ENCODE data around the gene OLA1.

DNA sequence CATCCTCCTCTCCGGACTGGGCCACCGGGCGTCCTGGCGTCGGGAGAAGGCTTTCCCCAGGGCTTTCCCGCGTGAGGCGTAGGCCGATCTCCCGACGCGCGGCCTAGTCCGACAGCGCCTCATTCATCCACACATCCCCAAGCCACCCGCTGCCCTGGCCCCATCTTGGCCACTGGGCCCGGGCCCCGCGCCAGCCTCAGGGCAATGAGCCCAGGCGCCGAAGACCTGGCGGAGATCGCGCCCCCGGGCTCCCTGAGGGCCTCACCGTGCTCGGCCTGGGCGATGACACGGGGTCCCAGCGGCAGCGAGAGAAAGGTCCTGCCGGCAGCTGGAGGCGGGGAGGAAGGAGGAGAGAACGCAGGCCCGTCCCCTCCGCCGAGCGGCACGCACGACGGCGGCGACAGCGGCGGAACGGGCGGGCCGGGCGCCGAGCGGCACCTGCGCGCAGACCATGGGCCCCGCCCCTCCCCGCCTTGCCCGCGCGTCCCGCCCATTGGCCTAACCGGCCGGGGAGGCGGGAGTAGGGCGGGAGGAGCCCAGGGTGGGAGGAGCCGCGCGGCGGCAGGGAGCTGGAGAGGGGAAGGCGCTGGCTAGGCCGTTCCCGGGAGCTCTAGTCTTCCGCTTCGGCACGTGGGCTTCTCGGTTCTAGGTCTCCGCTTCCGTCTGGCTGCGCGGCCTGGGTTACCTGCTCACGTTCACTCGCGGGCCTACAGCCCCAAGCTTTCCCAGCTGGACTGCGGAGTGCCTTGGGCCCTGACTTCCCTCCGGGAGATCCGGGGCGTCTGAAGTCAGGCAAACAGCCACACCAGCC lies at the start of gene OLA1:
- TF ChIP-seq TAF1 (IDR thresholded peaks at IDR 0.05; ENCODE audit: borderline replicate concordance, low read depth, low read length) (no peak; the same call in 1 of the 2 replicates), POLR2A (IDR thresholded peaks at IDR 0.05; ENCODE audit: low read depth, low read length) (peak; percentile 89)

Measured in GM12892 (cell line).